Thyroid gland (tissue), 4 donors: ENCODE results near the gene ZNF132. TPM values are rescaled to one million over a fixed set of nuclear protein-coding genes. Genes with fewer than 3 reads are reported as not detected.

ENCODE experiments used
- DNase-seq, 2 donors: peaks; one replicate each; pipeline ENCODE4 v3.0.0-alpha.2; 2019
- H3K27ac ChIP-seq, 3 donors: fragments of 200-600 bp; sonication (generic); 1 replicate in 2 of 3; 2 replicates in 1 of 3; pipeline ENCODE4 v1.5.1; 2016 to 2019; ENCODE audit warnings: mild to moderate bottlenecking in 1 of 3, moderate library complexity in 1 of 3
- H3K27me3 ChIP-seq: fragments of 200-600 bp; sonication (generic); one replicate; pipeline ENCODE4 v1.5.1; 2019
- H3K36me3 ChIP-seq, 2 donors: fragments of 200-600 bp; sonication (generic); one replicate each; pipeline ENCODE4 v1.5.1; 2016 to 2019
- H3K4me1 ChIP-seq, 2 donors: fragments of 200-600 bp; sonication (generic); one replicate each; pipeline ENCODE4 v1.5.1; 2017 to 2019
- H3K4me3 ChIP-seq, 3 donors: fragments of 200-600 bp; sonication (generic); replicated peaks in 1 of 3; 1 replicate in 2 of 3; 2 replicates in 1 of 3; pipeline ENCODE4 v1.5.1; 2016; ENCODE audit warnings: mild to moderate bottlenecking in 1 of 3
- H3K9me3 ChIP-seq: fragments of 200-600 bp; sonication (generic); one replicate; pipeline ENCODE4 v1.5.1; 2017
- CTCF ChIP-seq, 6 experiments: fragments of 200-600 bp in 3 of 6; fragments of 450-650 bp in 3 of 6; sonication (generic) in 3 of 6; IDR thresholded peaks; one replicate each; pipeline ENCODE4 v1.5.1; 2016 to 2019; ENCODE audit warnings: antibody characterized with exemption in 6 of 6, mild to moderate bottlenecking in 2 of 6, inconsistent platforms in 1 of 6, moderate library complexity in 1 of 6
- POLR2A ChIP-seq, 2 donors: fragments of 450-650 bp; IDR thresholded peaks; one replicate each; pipeline ENCODE4 v1.6.1; 2017; ENCODE audit warnings: antibody characterized with exemption in 2 of 2, mild to moderate bottlenecking in 2 of 2, moderate library complexity in 1 of 2
- WGBS, 2 donors: methylation state at CpG; one replicate each; pipeline ENCODE4 v1.1.5; 2017; 5-methylcytosine and 5-hydroxymethylcytosine counted together
- intact Hi-C: fragments of 100-400 bp; cut with DNase I; formaldehyde crosslinking; loops from one replicate; pipeline ENCODE4 v1.15.1; 2023
- total RNA-seq, 4 donors: library from RNA; depleted of rRNA; stranded (reverse); fragments of >200 nt; gene quantifications; one replicate each; pipeline ENCODE4 v1.2.3, GENCODE V29; 2016

The ZNF132 gene
- total RNA-seq, 4 donors from 2014 or later, result 13.3 to 24.3 (median 16.2) TPM

- H3K27me3 ChIP-seq, result no peaks in the 10 kb centered on the region
- WGBS, 2 donors, result 96 to 98% methylated on average over 5 of the region's 5 CpGs
- intact Hi-C loops, result no loop called here
- TF ChIP-seq POLR2A (IDR thresholded peaks at IDR 0.05), result no peak
- TF ChIP-seq CTCF (IDR thresholded peaks at IDR 0.05), result no peak
- DNase-seq, result no peak
- H3K27ac ChIP-seq, result no peak overlapping the region
- H3K36me3 ChIP-seq, result peaks cover 30 to 39% of the 10 kb centered on the region in 2 donors
- no peak overlapping the region for H3K4me3 ChIP-seq
- H3K4me1 ChIP-seq, result no peaks in the 10 kb centered on the region
- H3K9me3 ChIP-seq, result no peaks in the 10 kb centered on the region
These were observed 23.3 kb downstream of the ZNF132 start for GRCh38 chr19:58416604-58417003.

GRCh38 chr19:58409010-58409790 lies 30.8 kb downstream of the ZNF132 start:
- Histone ChIP-seq H3K4me3 (peak overlapping the region; percentile 54 to 96 (median 82)), H3K27me3 (no peaks in the 10 kb centered on the region), H3K36me3 (no peaks in the 10 kb centered on the region), H3K9me3 (no peaks in the 10 kb centered on the region), H3K4me1 (peaks cover 6 to 24% of the 10 kb centered on the region in 2 donors), H3K27ac (peak overlapping the region in 2 of 3 donors; percentile 73 to 79)
- TF ChIP-seq CTCF (IDR thresholded peaks at IDR 0.05) (no peak), POLR2A (IDR thresholded peaks at IDR 0.05) (no peak)
- WGBS, 2 donors, result 3 to 9% methylated on average over 11 to 31 of the region's 34 CpGs
- intact Hi-C loops, result no loop called here
- peak in 1 of 2 donors; percentile 25 for DNase-seq

- Histone ChIP-seq H3K27ac (peak within 1 kb of the TSS; percentile 67 to 79 (median 73)), H3K4me1 (peaks cover 6 to 24% of the 10 kb centered on the region in 2 donors), H3K27me3 (no peaks in the 10 kb centered on the region), H3K4me3 (peak within 1 kb of the TSS; percentile 54 to 96 (median 82)), H3K9me3 (no peaks in the 10 kb centered on the region), H3K36me3 (no peaks in the 10 kb centered on the region)
- intact Hi-C loops, result no loop called here
- DNase-seq, result peak; percentile 95 to 96
- peak in 1 of 6 experiments; percentile 7 for TF ChIP-seq CTCF (IDR thresholded peaks at IDR 0.05)
- peak; percentile 9 to 89 for TF ChIP-seq POLR2A (IDR thresholded peaks at IDR 0.05)
- 0 to 1% methylated on average over 26 to 36 of the region's 100 CpGs for WGBS, 2 donors
These were observed 31.6 kb downstream of the ZNF132 start, which contains the start of gene ZNF584 for GRCh38 chr19:58408152-58409009. Gene ZNF584 (plus strand): TSS chr19:58408649. CDS start chr19:58409148, 499 bp downstream.

GRCh38 chr19:58407658-58408151 lies 32.2 kb downstream of the ZNF132 start:
- intact Hi-C loops, result no loop called here
- H3K36me3 ChIP-seq, result no peaks in the 10 kb centered on the region
- TF ChIP-seq POLR2A (IDR thresholded peaks at IDR 0.05) (no peak), CTCF (IDR thresholded peaks at IDR 0.05) (no peak)
- H3K4me1 ChIP-seq, result peaks cover 6 to 24% of the 10 kb centered on the region in 2 donors
- no peak for DNase-seq
- H3K27me3 ChIP-seq, result no peaks in the 10 kb centered on the region
- WGBS, 2 donors, result 6 to 16% methylated on average over 18 to 22 of the region's 22 CpGs
- H3K27ac ChIP-seq, result peak overlapping the region; percentile 67 to 79 (median 73)
- H3K9me3 ChIP-seq, result no peaks in the 10 kb centered on the region
- peak overlapping the region; percentile 54 to 96 (median 82) for H3K4me3 ChIP-seq
